HG02885 (cell line): ENCODE measurements around the gene SORL1.

Source experiments
- ATAC-seq: cut with Tn5 transposase; IDR thresholded peaks from one replicate; pipeline ENCODE4 v1.9.1; 2021; ENCODE audit warnings: mild to moderate bottlenecking; ENCODE audit not compliant: unreplicated experiment, poor library complexity

The SORL1 gene

DNA sequence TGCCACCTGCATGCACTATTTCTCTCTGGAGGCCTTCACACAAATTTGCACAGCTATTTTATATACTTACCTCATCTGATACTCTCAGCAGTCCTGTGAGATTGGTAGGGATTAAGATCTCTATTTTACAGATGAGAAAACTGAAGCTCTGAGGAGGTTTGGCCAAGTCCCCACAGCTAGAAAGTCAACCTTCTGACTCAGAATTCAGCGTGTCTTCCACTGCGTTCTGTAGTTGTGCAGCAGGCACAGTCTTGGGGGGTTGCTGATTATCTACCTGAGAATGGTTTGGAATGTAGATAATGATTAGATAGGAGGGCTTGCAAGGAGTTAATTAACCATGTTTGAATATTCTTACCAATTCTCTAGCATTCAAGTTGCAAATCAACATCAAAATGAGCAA lies 2.5 kb upstream of the SORL1 start:
- no peak for ATAC-seq

DNA sequence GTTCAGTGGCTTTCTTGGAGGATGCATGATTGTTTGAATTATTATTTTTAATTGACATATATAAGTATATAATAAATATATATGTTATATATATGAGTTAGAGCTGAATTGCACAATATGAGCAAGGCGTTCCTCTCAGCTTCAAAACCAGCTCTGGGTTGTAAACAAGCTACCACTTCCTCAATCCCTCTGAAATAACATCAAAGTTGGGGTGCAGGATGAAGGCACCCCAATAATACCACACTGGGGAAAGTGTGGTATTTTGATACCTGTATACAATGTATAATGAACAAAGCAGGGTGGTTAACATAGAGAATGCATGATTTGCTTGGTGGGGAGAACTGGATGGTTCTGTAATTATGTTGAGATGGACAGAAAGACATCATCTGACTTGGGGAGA lies 1.7 kb upstream of the SORL1 start:
- ATAC-seq: no peak

DNA sequence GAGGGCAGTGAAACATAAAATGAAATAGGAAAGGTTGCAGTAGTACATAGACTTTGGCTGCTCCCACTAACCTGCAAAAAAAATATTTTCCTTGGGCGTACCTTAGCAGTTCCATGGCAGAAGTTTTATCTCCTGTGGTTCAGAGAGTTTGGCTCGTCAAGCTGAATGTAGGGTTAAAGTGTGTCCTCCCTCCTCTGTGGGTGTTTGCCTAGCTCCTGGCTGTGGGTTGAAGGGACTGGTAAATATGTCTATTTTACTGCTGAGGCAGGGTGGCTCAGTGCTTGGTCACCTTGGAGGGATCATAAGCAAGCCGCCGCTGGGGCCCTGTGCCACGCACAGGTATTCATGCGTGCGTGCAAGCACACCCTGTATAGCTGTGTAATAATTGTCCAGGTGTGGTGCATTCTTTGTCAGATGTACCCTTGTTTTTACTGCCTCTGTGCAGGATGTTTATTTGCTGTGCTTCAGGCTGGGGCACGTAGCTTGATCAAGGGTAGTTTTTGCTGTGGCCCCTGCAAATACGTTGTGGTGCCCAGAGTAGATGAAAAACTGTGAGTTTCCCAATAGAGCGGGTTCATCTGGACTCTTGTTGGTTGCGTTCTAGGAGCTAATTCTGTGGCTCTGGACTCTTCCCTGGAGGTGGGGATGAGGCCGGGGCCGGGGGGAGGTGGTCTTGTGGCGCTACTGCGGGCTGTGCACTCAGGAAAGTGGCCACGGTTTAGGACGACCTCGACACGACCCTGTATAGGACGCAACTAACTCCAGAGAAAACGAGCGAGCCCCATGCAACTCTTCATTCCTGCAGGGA lies 732 bp upstream of the SORL1 start:
- ATAC-seq: peak; percentile 2

DNA sequence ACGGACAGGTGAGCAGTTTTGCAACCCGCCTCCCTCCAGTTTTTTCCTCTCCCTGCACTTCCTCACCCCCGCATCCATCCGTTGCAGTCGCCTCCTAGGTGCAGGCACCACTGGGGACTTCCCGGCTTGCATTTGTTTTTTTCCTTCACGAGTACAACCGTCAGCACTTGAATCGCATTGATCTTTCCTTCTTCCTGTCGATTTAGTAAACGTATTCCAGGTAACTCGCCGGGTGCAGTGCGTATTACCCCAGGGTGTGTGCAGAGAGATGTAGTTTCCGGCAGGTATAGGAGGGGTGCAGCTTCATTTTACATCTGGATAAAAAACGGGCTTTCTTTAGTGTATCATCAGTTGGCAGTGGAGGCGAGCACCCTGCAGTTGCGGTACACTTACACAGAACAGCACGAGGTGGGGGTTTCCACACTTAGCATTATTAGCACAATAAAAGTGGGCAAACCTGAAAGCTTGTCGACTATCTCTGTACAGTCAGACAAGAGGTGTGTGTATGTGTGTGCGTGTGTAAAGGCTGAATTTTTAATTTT lies 566 bp downstream of the SORL1 start, which contains the start of gene SORL1-AS1:
Gene SORL1-AS1, minus strand, starts transcription at position 359 of the 542 bp plus-strand sequence.
- peak; percentile 20 for ATAC-seq

DNA sequence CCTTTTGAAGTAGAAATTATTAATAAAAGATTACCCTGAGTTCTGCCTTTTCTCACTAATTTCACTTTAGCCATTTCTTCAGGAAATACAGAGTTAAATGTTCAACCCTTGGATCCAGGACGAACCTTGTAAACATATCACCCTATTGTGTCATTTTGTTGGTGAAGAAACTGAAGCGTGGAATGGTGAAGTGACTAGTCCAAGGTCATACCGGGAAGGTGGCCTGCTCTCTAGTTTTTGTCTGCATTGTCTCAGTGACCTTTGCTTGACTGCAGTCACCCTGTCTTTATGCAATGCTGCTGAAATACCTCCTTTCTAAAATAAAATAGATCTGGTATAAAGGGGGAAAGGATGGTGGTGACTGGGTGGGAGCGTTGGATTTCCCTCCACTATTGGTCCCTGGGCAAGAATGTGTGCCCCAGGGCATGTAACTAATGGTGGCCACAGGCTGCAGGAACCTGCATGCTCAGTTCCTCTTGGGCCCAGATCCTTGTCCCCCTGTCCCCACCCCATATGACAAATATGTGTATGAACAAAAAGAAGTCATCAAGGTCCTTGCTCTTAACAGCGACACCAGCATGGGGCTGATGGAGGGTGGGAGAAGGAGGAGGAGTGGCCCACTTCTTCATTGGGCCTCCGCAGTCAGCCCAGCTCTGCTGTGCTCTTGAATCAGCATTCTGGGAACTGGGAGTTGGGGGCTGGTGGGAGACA lies 1.6 kb downstream of the SORL1 start:
- ATAC-seq: no peak

DNA sequence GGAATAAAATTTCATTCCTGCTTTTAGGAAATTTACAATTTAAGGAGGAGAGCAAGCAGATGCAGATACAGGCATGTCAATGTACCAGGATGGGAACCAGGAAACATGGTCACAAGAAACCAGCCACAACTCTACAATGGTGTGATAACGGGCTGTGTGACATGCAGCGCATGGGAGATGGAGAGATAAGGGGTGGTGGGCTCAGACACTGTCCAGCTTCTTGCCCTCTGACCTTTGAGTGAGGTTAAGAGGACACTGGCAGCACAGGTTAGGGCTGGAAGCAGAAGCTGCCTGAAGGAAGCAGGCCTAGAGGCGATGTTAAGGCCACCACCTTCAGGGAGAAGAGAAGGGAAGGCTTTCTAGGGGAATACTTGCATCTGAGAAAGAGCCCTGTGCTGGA lies 3.0 kb downstream of the SORL1 start:
- ATAC-seq: no peak

DNA sequence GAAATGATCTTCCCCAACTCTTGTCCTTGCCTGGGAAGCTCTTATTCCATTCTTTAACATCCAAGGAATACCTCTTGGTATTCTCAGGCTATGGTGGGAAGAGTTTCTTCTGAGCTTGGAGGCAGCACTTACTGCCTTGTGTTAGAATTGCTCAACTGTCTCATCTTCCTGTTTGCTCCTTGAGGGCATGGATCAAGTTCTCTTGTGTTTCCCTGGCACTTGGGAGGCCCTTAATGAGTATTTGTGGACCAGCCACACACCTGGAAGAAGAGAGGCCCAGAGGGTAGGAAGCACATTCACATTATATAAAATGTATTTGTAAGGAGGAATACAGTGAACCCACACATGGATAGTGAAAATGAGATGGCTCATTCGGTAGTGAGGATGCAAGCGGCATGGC lies 4.0 kb downstream of the SORL1 start:
- no peak for ATAC-seq

DNA sequence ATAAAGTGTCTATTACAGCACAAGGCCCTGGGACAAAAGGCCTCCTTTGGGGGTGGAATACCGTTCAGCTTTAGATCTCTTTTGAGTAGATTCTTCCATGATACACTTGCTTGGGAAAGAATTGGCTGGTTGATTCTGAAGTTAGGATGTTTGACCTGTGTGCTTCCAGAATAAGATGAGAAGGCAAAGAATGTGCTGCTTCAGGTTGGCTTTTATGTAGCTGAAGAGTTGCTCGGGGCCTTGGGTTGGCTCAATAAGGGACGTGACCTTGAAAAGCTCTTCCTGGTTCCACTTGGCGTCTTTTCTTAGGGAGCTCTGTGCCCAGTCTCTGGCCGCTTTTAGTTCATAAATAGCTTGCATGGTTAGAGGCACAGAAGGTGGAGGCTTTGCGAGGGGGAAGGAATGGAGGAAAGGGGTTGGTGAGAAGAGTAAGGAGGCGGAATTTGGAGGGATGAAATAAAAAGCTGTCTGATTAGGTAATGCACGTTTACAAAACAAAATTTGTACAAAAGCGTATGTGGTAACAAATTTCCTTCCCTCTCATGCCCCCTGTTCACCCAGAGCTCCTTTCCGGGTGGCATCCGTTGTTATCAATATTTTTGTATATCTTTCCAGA lies 4.8 kb downstream of the SORL1 start:
- no peak for ATAC-seq

DNA sequence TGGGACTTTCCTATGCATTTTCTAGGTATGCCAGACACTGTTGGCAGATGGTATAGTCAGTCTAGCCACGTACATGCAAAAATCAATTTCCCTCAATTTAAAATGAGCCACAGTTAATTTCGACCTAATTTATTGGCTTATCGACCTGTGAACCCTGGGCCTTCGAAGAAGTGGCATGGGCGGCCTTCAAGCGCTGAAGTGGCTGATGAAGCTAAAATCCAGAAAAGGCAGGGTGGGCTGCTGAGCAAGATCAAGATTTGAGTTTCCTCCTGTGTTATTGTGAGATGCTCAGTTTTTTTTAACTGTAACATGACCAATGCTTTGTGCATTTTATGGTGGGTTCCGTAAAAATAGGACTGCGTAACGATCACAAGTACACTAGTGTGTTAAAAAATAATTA lies 6.4 kb downstream of the SORL1 start:
- no peak for ATAC-seq

DNA sequence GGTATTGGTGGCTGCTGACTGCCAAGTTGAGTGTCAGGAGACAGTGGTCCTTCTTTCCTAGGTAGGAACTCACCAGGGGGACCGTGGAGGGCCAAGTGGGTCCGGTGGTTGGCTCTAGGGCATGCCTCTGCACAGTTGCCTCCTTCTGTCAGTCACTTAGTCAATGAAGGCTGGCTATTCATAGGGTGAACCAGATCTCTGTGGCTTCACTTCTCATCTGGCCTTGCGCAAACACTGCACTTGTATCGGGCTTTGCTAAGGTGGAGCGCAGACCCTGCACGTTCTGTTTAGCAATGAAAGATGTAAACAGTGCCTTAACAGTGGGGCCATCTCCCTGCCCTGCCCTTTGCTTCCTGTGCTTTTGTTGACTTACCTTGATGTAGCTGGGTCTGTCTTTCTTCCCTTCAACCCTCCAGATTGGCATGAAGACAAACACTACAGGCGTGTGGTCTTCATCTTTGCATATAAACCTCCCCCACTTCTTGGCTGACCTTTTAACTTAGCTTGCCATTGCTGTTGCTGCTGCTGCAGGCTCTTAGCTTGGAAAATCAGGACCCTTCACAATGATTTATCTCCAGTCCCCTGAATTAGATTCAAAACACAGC lies 7.4 kb downstream of the SORL1 start:
- ATAC-seq: no peak

DNA sequence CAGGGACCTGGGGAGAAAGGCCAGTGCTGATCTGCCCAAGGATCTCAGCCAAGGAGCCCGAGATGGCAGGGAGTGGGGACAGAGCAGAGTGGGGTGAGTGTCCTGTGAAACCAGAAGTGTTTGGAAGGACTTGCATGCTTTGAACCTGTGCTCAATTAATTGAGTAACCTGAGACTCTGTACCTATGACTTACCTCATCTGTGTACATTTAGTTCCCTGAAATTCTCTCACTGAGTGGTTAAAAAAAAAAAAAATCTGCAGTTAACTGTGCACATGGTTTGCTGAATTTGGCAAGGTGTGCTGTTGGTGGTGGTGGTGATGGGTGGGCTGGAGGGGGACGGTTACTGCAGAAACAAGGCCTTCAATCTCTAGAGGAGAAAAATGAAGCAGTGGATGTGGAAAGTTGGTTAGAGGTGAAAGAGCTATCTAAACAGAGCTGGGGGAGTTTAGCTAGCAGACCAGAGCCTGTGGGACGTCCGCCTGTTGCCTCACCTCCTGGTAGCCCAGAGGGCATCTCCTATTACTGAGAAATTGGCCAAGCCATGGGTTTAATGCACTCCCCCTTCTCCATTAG lies 8.9 kb downstream of the SORL1 start:
- no peak for ATAC-seq

DNA sequence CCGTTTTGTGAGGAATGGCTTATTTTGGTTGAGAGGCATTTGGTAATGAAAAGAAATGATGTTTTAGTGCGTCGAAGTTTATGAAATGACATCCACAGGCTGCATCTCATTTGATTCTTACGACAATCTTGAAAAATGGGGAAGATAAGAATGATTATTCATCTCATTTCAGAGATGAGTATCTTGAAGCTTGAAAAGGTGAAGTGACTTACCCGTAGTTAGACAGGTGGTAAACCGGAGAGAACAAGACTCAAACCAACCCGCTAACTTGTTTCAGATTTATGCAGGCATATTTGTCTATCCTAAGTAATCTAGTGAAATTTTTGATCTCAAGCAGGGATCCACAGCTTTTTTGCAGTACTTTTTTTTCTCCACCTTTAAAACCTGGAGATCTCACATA lies 9.7 kb downstream of the SORL1 start:
- ATAC-seq: no peak

DNA sequence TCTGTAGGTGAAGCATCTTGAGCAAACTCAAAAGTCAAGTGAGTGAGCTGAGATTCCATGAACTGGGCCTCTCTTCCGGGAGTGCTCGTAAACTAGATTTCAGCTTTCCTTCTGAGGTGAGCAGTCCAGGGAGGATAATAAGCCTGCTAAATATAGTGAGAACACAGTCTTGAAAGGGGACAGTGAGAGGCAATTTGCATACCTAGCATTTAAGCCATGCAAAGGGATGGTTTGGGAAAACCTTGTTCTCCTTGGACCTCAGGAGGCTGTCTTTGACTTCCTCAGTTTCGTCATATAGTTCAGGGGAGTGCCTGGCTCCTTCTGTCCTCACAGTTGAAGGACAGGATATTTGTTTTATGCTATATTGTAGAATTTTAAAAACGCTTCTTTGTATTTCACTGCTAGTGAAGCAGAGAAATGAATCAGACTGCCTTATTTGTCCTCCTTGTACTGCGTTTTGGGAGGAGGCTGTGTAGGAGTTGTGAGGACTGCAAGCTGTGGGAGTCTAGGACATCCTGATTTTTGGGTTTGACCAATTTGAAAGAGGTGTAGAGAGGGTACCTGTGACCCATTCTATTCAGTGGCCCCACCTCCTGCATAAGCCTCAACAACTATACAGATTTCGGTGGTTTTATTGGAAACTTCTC lies 11.7 kb downstream of the SORL1 start:
- peak; percentile 1 for ATAC-seq

DNA sequence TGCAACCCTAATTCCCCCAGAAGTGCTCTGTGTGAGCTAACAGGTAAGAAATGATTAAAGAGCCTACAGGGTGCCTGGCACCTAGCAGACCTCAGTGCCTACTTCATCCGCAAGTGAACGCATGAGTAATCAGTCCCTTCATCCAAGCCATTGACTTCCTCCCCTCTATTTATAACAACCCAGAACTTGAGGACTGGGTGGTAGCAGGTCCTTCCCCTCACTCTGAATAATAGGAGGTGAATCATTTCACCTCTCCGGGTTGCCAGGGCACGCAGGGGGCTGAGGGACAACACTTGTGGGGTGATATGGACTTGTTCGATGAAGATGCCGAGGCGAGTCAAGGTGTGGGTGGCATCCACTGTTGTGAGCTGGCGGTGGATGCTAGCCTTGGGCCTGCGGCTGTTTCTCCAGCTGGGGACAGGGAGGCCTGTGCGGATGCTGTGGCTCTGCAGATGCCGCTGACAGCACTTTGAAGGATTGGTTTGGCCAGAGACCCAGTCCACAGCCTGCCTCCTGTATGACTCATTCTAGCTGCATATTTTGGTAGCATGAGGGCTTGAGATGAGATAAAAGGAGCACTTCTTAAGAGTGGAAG lies 12.3 kb downstream of the SORL1 start:
- ATAC-seq: peak; percentile 47

DNA sequence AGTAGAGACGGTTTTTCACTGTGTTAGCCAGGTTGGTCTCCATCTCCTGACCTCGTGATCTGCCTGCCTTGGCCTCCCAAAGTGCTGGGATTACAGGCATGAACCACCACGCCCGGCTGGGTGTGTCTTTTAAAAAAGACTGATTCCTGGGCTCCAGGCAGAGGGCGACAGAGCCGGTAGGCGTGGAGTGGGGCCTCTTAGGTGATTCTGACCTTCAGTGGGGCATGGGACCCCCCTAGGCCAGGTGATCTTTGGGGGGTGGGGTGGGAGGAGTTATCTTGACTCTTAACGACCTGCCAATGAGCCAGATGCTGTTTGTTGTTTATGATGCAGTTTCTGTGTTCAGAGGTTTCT lies 13.6 kb downstream of the SORL1 start:
- ATAC-seq: no peak

DNA sequence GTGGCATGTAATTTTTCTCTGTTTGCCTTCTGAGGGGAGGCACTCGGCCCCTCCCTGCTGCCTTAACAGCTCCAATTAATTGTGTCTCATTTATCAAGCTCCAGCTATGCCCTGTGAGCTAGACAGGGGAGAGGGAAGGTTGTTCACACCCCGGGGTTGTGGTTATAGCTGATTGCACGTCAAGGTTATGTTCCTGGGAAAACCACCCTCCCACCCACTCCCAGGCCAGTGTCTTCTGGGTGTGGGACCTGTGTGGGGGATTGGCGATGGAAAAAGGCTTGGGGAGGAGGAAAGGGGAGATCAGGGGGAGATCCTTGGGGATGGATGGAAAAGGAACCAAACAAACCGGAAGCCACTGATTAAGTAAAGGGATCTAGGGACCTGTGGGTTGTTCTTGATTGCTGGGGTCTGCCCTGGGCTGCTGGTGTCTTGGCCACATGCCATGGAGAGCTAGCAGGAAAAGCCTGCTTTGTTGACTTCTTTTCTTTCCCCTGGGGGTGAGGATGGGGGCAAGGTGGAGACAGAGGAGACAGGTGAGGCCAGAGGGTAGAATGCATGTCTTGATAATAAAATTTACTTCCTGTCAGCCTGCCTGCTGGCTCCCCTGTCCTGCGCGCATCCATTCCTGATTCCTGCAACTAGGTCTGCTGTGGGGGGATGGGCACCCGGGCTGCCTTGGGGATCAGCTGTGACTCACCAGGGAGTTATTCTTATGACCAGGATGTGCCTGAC lies 14.1 kb downstream of the SORL1 start:
- ATAC-seq: no peak

DNA sequence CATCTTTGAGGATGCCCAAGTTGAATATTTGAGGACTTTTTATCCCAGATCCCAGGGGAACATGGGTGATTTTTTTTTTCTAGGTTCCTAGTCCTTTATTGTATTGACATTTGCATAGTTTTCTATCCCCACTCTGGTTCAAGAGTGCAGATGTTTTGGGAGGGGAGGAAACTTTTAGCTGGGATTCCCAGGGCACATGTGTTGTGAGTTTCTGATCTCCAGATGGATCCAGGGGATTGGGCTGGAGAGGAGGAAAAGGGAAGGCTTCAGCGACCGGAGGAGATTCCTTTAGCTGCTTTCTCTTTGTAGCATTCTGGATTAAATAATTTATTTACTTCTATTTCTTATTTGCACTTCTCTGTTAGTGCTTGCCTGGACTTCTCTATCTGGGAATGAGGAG lies 15.4 kb downstream of the SORL1 start:
- no peak for ATAC-seq

DNA sequence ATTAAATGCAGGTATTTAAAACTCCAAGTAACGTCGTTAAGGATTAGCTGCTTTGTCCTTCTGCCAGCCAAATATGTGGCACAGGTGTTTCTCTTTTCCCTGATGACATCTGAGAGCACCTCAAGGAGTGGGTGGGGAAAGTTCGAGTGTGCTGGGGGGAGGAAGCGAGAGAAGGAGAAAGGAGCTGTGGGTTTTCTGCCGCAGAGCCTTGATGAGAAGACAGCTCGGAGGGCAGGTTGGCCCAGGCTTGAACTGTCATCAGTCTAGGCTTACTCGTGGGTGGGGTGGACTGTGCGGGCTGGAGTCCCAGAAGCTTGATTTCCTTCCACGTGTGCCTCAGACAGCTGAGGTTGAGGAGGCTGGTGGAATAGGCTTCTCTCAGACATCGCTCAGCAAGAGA lies 15.9 kb downstream of the SORL1 start:
- peak; percentile 75 for ATAC-seq

DNA sequence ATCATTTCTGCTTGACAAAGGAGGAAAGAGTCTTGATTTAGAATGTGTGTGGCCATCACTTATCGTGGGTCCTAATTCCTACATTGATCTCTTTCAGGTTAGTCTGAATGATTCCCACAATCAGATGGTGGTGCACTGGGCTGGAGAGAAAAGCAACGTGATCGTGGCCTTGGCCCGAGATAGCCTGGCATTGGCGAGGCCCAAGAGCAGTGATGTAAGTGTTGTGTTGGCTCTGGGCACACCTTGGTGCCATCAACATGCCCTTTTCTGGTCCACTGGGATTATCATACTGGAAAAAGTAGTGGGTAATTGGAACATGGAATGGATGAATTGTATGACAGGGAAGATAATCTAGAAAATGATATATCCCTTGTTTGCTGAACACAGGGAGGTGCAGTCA lies 17.8 kb downstream of the SORL1 start:
- ATAC-seq: no peak
